IPS-NIHi11 (cell line): Measurements from ENCODE around the gene MKNK2.
A peak's percentile ranks its signal among the peaks of the same experiment; 100 is the strongest.
"Not testable (repeated sequence)": the region's sequence is repeated elsewhere in the genome, so short reads cannot be mapped to it uniquely, and the experiment has no call there.

ENCODE experiments used
- DNase-seq: peaks from one replicate; pipeline ENCODE4 v3.0.0; 2012; ENCODE audit warnings: mixed read lengths, low spot score

Gene MKNK2

DNA sequence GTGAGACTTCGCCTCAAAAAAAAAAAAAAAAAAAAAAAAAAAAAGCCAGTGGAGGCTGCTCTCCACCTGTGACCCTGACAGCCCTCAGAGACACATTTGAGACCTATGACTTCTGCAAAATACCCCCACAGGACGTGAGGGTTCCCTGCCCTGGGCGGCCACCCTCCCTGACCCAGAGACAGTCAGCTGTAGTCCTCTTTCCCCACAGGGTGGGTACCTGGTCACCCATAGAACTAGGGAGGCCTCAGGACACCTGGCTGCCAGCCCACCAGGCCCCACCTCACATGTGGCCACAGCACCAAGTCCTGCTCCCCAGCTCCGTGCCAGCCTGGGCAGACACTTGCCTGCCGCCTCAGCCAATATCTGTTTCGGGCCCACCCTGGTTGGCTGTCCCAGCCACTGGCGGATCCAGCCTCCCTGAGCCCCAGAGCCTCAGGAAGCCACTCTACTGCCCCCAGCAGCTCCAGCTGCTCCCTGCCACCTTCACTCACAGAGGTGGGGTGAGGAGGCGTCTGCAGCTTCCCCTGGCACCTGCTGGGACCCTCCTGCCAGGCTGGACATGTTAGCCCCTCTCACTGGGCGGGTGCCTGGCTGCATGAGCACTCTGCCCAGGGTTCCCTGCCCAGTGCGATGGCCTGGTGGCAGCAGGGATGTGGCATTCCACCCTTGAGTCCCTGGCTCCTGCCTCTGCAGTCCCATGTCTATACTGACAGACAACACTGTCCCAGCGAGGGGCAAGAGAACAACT is 6.9 kb downstream of the MKNK2 start:
- DNase-seq: no peak

DNA sequence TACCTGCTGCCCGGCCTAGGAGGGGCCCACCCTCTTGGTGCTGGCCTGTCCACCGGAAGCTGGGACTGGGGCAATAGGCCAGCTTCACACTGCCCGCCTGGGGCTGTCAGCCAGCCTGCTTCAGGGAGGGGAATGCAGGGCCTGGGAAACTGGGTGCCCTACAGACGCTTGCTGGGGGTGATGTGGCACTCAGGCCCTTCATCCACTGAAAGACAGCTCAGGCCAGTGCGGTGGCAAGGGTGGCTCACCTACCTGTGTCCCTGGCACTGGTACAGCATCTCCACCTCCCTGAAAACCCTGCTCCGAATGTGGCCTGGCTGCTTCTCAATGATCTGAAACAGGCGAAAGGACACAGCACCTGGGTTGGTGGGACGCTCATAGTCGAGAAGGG is 7.8 kb downstream of the MKNK2 start:
- DNase-seq: no peak

DNA sequence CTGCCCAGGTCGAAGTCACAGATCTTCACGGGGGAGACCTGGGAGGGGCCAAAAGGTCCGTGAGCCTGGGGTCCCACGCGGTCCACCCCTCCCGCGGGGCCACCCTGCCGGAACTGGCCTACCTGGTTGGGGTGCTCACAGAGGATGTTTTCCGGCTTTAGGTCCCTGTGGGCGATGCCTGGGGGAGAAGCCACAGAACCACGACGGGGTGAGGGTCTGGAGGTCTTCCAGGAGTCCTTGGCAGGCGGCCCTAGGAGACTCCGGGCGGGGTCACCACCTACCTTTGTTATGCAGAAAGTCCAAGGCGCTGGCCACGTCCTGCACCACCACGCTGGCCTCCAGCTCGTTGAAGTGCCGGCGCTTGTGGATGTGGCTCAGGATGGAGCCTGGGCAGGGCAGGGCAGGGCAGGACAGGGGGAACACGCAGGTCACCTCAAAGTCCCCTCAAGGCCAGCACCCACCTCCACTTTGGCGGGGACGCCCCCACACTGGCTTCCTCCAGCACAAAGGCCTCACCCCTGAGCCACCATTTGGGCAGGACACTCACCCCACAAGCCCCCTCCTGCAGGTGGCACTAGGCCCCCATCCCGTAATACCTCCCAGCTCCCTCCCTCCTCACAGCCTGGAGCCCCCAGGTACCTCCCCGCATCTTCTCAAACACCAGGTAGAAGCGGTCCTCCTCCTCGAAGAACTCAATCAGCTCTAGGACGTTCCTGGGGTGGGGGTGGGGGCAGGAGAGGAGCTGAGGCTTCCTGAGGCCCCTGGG is 8.4 kb downstream of the MKNK2 start:
- DNase-seq: no peak

GRCh38 chr19:2041683-2042484 is 9.2 kb downstream of the MKNK2 start:
- DNase-seq: peak; percentile 100

- DNase-seq: no peak
Measured at GRCh38 chr19:2041433-2041682, 9.7 kb downstream of the MKNK2 start.

DNA sequence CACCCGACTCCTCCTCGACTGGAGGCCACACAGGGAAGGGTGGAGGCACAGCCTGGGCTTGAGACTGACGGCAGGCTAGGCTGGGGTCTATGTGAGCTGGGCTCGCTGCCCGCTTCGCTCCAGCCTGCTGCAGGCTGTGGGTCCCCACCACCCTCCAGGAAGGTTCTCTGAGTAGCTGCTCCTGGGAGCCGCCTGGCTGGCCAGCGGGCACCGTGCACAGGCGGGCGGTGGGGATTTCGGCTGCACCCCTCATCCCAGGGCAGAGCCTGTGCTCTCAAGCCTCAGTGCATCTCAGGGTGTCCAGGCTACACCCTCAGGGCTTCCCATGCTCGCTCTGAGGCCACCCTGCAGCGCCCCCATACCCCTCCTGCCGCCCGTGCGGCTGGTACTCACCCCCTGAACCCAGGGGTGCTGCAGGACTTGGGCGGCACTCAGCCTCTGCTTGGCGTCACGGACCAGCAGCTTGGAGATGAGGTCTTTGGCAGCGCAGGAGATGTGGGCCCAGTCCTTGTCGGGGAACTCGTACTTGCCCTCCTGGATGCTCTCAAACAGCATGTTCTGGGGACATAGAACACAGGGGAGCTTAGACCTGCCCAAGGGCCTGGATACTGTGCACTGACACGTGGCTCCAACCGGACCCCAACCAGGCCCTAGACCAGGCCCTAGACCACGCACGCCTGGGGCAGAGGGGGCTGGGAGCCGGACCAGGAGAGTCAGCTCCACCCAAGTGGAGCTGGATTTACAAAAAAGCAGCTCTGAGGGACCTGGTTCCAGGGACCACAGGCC is 10.2 kb downstream of the MKNK2 start:
- DNase-seq: no peak

DNA sequence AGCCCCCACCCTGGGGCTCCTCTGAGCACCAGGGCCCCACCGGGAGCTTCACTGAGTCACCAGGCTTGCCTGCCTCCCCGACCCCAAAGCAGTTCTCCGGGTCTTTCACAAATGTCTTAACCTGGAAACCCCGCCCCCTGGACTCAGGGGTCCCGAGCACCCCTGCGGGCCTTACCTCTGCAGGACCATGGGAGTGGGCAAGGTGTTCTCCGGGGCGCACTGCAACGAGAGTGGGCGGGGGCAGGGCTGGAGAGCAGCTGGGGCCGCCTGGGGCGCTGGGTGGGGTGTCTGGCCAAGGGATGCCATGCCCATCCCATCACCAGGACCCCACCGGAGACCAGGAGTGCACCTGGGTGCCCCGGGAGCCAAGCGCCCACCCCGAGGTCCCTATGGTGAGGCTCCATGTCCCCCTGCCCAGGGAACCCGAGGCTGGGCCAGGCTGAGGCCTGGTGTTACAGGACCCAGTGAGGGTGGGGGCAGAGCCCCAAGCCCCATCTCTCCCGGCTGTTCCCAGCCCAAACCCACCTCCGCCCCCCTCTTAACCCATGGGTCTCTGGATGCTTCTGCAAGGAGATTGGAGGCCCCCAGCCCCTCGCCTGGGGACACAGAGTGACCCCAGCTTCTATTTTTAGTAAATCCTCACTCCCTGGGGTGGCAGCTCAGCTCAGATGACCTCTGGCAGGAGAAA is 10.9 kb downstream of the MKNK2 start:
- DNase-seq: no peak

DNA sequence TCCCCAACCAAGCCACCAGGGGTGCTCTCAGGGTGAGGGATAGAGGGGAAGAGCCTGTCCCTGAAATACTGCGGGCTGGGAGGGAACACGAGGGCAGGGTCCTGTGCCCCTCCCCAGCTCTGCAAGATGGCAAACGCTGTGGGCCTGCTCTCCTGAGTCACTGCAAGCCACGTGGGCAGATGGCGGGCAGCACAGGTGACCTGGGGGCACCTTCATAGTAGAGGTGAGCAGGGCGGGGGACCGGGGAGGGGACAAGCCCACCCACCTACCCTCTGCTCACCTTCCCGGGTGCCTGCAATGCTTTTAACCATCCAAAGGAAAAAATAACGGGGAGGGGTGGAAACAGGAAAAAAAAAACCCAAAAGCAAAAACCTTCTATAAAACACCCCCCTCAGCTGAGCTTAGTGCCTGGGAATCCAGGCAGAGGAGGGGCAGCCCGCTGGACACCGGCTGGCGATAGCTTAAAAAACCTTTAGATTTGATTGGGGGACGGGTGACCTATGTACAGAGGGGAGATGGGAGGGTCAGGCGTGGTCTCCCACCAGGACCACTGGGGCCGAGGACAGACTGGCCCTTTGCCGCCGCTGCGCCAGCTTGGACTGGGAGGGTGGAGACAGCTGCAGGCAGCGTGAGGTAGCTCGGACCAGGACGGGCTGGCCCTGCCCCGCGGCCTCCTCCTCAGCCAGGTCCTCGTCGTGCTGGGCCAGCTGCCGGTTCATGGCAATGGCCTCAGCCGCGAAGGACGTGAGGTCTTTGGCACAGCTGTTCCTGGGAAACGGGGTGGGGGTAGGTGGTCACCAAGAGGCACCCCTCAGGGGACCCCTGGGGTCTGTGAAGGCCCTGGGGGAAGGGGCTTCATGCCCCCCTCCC is 11.7 kb downstream of the MKNK2 start:
- no peak for DNase-seq

DNA sequence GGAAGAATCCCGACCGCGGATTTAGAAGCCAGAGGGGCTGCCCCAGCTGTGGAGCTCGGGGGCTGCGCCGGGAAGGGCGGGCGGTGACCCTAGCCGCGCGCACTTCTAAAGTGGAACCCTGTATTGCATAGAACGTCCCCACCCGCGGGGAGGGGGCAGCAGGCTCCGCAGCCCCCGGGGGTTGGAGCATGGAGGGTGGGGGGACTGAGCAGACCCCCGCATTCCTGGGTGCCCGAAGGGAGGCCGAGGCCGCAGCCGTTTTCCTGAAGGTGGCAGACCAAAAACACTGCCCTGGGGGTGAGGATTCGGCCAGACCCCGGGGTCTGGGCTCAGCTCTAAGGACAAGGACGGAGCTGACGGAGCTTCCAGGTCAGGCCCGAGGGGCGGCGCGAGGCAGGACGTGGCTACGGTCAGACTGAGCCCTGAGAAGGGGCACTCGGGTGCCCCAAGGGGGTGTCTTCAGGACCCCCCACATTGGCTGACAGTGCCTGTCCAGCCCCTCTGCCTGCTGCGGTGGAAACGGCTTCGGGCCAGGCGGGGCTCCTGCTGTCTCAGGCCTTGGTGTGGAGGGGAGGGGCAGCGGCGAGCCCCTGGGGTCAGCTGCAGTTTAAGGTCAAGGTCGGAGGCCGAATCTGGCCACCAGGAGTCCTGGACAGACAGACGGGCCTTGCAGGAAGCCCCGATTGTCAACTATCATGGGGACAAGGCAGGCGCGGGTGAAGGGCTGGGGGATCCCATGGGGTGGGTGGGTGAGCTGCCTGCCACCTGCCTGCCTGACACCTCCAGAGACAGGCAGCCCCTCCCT is 12.6 kb downstream of the MKNK2 start:
- no peak for DNase-seq

GRCh38 chr19:2037651-2038255 is 13.3 kb downstream of the MKNK2 start:
- DNase-seq: no peak

DNA sequence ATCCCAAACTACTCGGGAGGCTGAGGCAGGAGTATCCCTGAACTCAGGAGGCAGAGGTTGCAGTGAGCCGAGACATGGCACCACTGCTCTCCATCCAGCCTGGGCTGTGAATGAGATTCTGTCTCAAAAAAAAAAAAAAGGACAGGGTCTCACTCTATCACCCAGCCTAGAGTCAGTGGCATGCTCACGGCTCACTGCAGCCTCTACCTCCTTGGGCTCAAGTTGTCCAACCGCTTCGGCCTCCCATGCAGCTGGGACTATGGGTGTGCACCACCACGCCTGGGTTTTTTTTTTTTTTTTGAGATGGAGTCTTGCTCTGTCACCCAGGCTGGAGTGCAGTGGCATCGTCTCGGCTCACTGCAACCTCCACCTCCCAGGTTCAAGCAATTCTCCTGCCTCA is 14.6 kb downstream of the MKNK2 start:
- no peak for DNase-seq

- DNase-seq: no peak
Measured at GRCh38 chr19:2035590-2035991, 15.5 kb downstream of the MKNK2 start.

GRCh38 chr19:2034729-2035589 is 16.1 kb downstream of the MKNK2 start:
- peak; percentile 79 for DNase-seq

GRCh38 chr19:2034253-2034652 is 16.8 kb downstream of the MKNK2 start:
- DNase-seq: not testable (repeated sequence)

DNA sequence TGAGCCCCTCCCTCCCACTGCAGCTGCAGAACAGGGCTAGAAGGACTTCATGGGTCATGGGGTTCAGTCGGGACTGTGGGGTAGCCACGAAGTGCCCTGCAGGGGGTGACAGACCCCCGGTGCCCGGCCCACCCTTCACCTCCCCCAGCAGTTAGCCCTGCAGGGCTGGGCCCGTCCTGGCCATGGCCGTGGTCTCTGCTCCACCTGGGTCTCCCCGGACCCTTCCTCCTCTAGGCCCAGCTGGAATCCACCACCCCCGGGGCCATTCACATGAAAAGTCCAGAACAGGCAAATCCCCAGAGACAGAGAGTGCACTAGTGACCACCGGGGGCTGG is 17.3 kb downstream of the MKNK2 start:
- no peak for DNase-seq

DNA sequence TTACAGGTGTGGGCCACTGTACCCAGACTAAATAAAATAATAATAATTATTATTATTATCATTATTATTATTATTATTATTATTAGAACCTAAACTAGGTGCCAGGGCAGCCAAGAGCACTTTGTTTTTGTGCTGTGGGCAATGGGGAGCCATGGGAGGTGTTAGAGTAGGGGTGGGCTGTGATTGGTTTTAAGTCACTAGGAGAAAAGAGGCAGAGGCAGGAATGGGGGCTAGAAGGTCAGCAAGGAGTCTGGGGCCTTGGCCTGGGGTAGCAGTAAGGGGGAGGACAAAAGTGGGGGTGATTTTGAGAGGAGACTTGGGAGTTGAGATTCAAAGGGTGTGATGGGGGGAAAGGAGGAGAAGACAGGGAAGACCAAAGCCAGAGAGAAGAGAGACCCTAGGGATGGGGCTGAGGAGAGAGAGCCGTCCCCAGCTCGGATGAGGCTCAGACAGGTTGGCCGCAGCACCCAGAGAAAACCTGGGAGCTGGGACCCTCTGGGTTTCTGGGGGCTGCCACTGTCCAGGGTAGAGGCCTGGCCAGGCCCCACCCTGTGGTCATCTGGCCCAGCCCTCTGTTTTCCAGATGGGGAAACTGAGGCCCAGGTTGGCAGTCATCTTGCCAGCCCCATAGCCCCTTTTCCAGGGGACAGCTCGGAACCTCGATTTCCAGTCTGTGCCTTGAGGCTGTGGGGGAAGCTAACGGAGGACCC is 17.8 kb downstream of the MKNK2 start:
- no peak for DNase-seq

GRCh38 chr19:2032296-2032941 is 18.6 kb downstream of the MKNK2 start:
- DNase-seq: peak; percentile 53
